Lower leg skin (tissue), 3 donors: Measurements from ENCODE around the gene ASIC4.

Source experiments
- CTCF ChIP-seq, 3 donors: fragments of 450-650 bp; IDR thresholded peaks; one replicate each; pipeline ENCODE4 v1.5.1; 2016; ENCODE audit warnings: antibody characterized with exemption in 3 of 3, mild to moderate bottlenecking in 3 of 3, moderate library complexity in 2 of 3
- POLR2A ChIP-seq, 2 donors: fragments of 450-650 bp; IDR thresholded peaks; one replicate each; pipeline ENCODE4 v1.6.1; 2016 to 2017; ENCODE audit warnings: antibody characterized with exemption in 2 of 2, mild to moderate bottlenecking in 1 of 2, moderate library complexity in 1 of 2

DNA sequence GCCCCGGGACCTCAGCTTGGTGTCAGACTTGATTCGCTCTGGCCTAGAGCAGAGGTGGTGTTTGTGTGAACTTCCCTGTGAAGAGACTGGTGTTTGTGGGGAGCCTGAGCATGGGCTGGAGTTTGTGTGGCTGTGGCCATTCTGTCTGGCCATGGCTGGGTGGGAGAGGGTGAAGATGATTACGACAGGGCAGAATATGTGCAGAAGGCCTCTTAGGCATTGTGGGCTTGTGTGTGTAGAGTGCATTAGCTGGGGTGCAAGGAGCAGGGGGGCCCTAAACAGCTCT lies 46.6 kb downstream of the ASIC4 start:
- TF ChIP-seq POLR2A (IDR thresholded peaks at IDR 0.05): no peak
- no peak for TF ChIP-seq CTCF (IDR thresholded peaks at IDR 0.05)
